Right atrium auricular region (tissue), 2 donors: ENCODE results near the gene SLC9A3. TPM values are rescaled to one million over a fixed set of nuclear protein-coding genes. Genes with fewer than 3 reads are reported as not detected.

Experiments
- DNase-seq: peaks from one replicate; pipeline ENCODE4 v3.0.0-alpha.2; 2019; ENCODE audit warnings: low spot score
- H3K27ac ChIP-seq, 2 donors: fragments of 200-600 bp; sonication (generic); 1 replicate in 1 of 2; 2 replicates in 1 of 2; pipeline ENCODE4 v1.5.1; 2016 to 2019
- H3K27me3 ChIP-seq, 2 donors: fragments of 200-600 bp; sonication (generic); one replicate each; pipeline versions ENCODE4 v1.5.1 to v1.6.0; 2017 to 2019
- H3K36me3 ChIP-seq: fragments of 200-600 bp; sonication (generic); one replicate; pipeline ENCODE4 v1.5.1; 2016
- H3K4me1 ChIP-seq, 2 donors: fragments of 200-600 bp; sonication (generic); one replicate each; pipeline versions ENCODE4 v1.5.1 to v1.6.0; 2017 to 2019
- H3K4me3 ChIP-seq, 2 donors: fragments of 200-600 bp; sonication (generic); 1 replicate in 1 of 2; 2 replicates in 1 of 2; pipeline ENCODE4 v1.5.1; 2017 to 2019; ENCODE audit warnings: mild to moderate bottlenecking in 1 of 2, moderate library complexity in 1 of 2
- H3K9me3 ChIP-seq, 2 donors: fragments of 200-600 bp; sonication (generic); one replicate each; pipeline ENCODE4 v1.5.1; 2019
- total RNA-seq, 2 donors: library from RNA; depleted of rRNA; stranded (reverse); fragments of >200 nt; gene quantifications; one replicate each; pipeline ENCODE4 v1.1.0, GENCODE V29; 2016
- TF ChIP-seq, protein P1 (sequence below), 2 donors: fragments of 200-600 bp; sonication (generic); IDR thresholded peaks; one replicate each; pipeline ENCODE4 v1.5.1; 2019; ENCODE audit warnings: antibody characterized with exemption in 2 of 2

Gene SLC9A3
- total RNA-seq, 2 donors from 2014 or later = 1.8 to 2.3 TPM

DNA sequence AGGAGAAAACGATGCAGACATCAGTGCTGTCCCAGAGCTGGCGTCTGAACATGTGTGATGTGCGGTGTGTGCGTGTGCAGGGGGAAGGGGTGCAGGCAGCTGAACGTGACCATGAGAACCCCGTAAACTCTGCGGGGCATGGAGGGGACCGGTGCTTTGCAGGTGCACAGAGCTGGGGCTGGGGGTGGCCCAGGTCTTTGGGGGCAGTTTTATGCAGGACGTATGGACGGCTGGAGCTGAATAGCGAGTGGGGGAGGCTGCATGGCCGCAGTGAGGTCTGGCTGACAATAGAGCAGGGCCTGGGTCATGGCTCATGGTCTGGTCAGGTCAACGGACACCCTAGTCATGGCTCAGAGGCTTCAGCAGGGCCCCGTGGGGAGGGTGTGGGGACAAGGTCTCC, 84.6 kb downstream of the SLC9A3 start:
- no peaks in the 10 kb centered on the region for H3K36me3 ChIP-seq
- no peak overlapping the region for H3K4me3 ChIP-seq
- peaks cover 0 to 19% of the 10 kb centered on the region in 2 donors for H3K4me1 ChIP-seq
- no peak overlapping the region for H3K27ac ChIP-seq
- H3K27me3 ChIP-seq = no peaks in the 10 kb centered on the region
- TF ChIP-seq, protein P1, sequence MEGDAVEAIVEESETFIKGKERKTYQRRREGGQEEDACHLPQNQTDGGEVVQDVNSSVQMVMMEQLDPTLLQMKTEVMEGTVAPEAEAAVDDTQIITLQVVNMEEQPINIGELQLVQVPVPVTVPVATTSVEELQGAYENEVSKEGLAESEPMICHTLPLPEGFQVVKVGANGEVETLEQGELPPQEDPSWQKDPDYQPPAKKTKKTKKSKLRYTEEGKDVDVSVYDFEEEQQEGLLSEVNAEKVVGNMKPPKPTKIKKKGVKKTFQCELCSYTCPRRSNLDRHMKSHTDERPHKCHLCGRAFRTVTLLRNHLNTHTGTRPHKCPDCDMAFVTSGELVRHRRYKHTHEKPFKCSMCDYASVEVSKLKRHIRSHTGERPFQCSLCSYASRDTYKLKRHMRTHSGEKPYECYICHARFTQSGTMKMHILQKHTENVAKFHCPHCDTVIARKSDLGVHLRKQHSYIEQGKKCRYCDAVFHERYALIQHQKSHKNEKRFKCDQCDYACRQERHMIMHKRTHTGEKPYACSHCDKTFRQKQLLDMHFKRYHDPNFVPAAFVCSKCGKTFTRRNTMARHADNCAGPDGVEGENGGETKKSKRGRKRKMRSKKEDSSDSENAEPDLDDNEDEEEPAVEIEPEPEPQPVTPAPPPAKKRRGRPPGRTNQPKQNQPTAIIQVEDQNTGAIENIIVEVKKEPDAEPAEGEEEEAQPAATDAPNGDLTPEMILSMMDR (IDR thresholded peaks at IDR 0.05) = no peak
- DNase-seq = no peak
- H3K9me3 ChIP-seq = no peaks in the 10 kb centered on the region

DNA sequence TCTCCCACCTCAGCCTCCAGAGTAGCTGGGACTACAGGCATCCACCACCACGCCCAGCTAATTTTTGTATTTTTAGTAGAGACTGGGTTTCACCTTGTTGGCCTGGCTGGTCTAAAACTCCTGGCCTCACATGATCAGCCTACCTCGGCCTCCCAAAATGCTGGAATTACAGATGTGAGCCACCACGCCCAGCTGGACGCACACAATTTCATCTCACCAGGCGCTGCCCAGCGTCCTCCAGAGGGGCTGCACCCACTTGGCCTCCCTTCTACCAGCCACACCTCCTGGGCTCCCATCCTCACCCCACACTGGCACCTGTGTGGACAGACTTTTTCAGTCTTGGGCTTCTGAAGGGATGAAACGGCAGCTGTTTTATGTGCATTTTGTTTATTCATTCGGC, 85.1 kb downstream of the SLC9A3 start:
- no peaks in the 10 kb centered on the region for H3K9me3 ChIP-seq
- no peak for DNase-seq
- H3K36me3 ChIP-seq = no peaks in the 10 kb centered on the region
- no peaks in the 10 kb centered on the region for H3K27me3 ChIP-seq
- no peak overlapping the region for H3K27ac ChIP-seq
- H3K4me1 ChIP-seq = peaks cover 0 to 15% of the 10 kb centered on the region in 2 donors
- TF ChIP-seq, protein P1 (IDR thresholded peaks at IDR 0.05) = no peak
- H3K4me3 ChIP-seq = no peak overlapping the region

DNA sequence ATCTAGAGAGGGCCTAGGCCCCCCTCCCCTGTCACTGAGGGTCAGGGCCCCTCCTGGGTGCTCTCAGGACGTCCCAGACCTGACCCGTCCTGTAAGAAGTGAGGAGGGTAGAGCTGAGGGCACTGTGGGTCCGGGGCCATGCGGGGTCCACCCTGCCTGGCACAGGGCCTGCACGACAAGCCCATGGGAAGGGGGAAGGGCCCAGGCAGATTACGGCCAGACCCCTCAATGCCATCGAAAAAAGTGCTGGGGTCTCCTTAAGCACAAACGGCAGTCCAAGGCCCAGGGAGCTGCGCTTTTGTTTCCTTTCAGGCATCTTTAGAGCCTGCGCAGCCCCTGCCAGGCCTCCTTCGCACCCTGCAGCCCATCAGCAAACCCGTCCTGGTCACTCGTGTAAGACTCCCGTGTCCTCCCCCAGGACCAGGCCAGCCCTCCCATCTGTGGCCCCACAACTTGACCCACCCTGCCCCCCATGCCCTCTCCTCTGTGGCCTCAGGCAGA, 85.7 kb downstream of the SLC9A3 start:
- H3K4me1 ChIP-seq = peaks cover 0 to 9% of the 10 kb centered on the region in 2 donors
- no peaks in the 10 kb centered on the region for H3K27me3 ChIP-seq
- DNase-seq = no peak
- H3K27ac ChIP-seq = no peak overlapping the region
- H3K36me3 ChIP-seq = no peaks in the 10 kb centered on the region
- TF ChIP-seq, protein P1 (IDR thresholded peaks at IDR 0.05) = no peak
- H3K9me3 ChIP-seq = no peaks in the 10 kb centered on the region
- H3K4me3 ChIP-seq = no peak overlapping the region

DNA sequence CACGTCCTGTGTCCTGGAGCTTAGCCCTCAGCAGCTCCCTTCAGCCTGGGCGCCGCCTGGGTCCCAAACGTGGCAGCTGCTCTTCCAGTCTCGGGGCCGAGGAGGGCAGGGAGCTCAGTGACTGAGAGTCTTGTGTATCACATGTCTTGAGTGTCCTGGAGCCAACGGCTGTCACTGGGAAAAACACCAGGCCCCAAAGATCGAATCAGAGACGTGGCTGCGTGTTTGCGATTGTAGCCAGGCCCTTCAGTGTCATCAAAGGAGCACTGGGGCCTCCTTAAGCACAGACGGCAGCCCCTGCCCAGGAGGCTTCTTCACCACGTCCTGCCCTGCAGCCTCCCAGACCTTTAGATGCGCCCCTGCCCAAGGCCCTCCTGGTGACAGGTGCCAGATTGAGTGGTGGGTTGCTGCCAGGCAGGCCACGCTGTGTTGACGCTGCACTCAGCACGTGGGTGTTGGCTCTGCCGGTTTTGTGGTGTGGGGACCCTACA, 86.9 kb downstream of the SLC9A3 start:
- H3K36me3 ChIP-seq = no peaks in the 10 kb centered on the region
- TF ChIP-seq, protein P1 (IDR thresholded peaks at IDR 0.05) = no peak

DNA sequence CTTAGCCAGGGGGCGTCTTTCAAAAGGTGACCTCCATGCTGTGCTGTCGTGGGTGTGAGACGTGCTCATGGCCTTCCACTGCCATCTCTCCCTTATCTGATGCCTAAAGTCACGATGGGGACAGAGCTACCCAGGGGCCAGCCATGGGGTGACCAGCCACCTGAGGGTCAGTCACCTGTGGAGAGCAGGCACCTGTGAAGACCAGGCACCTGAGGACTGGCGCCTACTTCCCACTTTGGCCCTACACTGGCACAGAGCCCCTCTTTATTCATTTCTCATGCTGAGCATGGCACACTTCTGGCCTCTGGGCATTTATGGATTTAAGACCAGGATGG, 87.6 kb downstream of the SLC9A3 start:
- Histone ChIP-seq H3K4me3 (no peak overlapping the region), H3K9me3 (no peaks in the 10 kb centered on the region), H3K36me3 (no peaks in the 10 kb centered on the region), H3K4me1 (no peaks in the 10 kb centered on the region), H3K27me3 (no peaks in the 10 kb centered on the region), H3K27ac (no peak overlapping the region)
- DNase-seq = no peak
- TF ChIP-seq, protein P1 (IDR thresholded peaks at IDR 0.05) = no peak

More for the DNA sequence above, 86.9 kb downstream of the SLC9A3 start:
- no peaks in the 10 kb centered on the region for H3K9me3 ChIP-seq
- DNase-seq = no peak
- H3K4me3 ChIP-seq = no peak overlapping the region
- H3K27ac ChIP-seq = no peak overlapping the region
- no peaks in the 10 kb centered on the region for H3K27me3 ChIP-seq
- peaks cover 0 to 5% of the 10 kb centered on the region in 2 donors for H3K4me1 ChIP-seq
